Pancreas (tissue), 10 donors: ENCODE data around the gene KRTAP10-7. TPM values are rescaled to one million over a fixed set of nuclear protein-coding genes. Genes with fewer than 3 reads are reported as not detected.
"Not testable (repeated sequence)": the region's sequence is repeated elsewhere in the genome, so short reads cannot be mapped to it uniquely, and the experiment has no call there.

Experiments
- ATAC-seq, 4 donors: fragments of 200-7000 bp; cut with Tn5 transposase; one replicate each; pipeline versions ENCODE4 v1.8.0 to v1.9.1; 2020; ENCODE audit warnings: mild to moderate bottlenecking in 4 of 4, moderate library complexity in 4 of 4
- DNase-seq, 6 donors: peaks; one replicate each; pipeline ENCODE4 v3.0.0-alpha.2; 2020
- FAIRE-seq: peaks from 2 replicates; lab custom pipeline; 2012; peaks lifted over from hg19 to GRCh38; lab: Jason Lieb, UNC
- H3K27ac ChIP-seq, 4 donors: fragments of 200-600 bp; sonication (generic); 1 replicate in 3 of 4; 2 replicates in 1 of 4; pipeline versions ENCODE4 v1.5.0 to v1.8.0; 2020
- H3K27me3 ChIP-seq, 4 donors: fragments of 200-600 bp; one replicate each; pipeline ENCODE4 v1.8.0; 2021
- H3K36me3 ChIP-seq, 3 donors: fragments of 200-600 bp; sonication (generic) in 1 of 3; one replicate each; pipeline versions ENCODE4 v1.5.0 to v1.8.0; 2020 to 2021
- H3K4me1 ChIP-seq, 3 donors: fragments of 200-600 bp; one replicate each; pipeline ENCODE4 v1.8.0; 2021
- H3K4me3 ChIP-seq, 4 donors: fragments of 200-600 bp; sonication (generic) in 2 of 4; one replicate each; pipeline versions ENCODE4 v1.5.0 to v1.8.0; 2020 to 2021
- H3K9me3 ChIP-seq, 4 donors: fragments of 200-600 bp; one replicate each; pipeline ENCODE4 v1.8.0; 2021
- WGBS, 2 donors: extraction: QIAGEN DNeasy Blood & Tissue Kit; methylation state at CpG; one replicate each; pipeline ENCODE4 v1.1.7; 2013; 5-methylcytosine and 5-hydroxymethylcytosine counted together
- intact Hi-C, 3 donors: fragments of 100-400 bp; cut with DNase I; formaldehyde crosslinking; loops; one replicate each; pipeline versions ENCODE4 v1.11.1 to v1.14.2; 2022
- polyA plus RNA-seq, 2 donors: library from polyadenylated mRNA; stranded (reverse); fragments of 200-250 nt; gene quantifications; one replicate each; pipeline ENCODE4 v1.2.3, GENCODE V29; 2013
- total RNA-seq, 6 donors: library from RNA; stranded (reverse); fragmentation: NEBNext Ultra II Directional in 4 of 6; extraction: Animal tissue kit (Norgen Biotek cat#: 25700) in 4 of 6; gene quantifications; one replicate each; pipeline versions ENCODE4 v1.2.1 to v1.2.4, GENCODE V29; 2021 to 2023
- TF ChIP-seq, protein P1 (sequence below), 4 donors: fragments of 200-600 bp; sonication (generic) in 3 of 4; IDR thresholded peaks; one replicate each; pipeline versions ENCODE4 v1.5.0 to v1.8.0; 2021; ENCODE audit warnings: antibody characterized with exemption in 4 of 4
- donor health status: healthy with polysubstance abuse.
- donor health status: DM: no; HTN: no; CAD: no; lungs with moderate emphysema.
- donor health status: DM: no; HTN: no; CAD: no.
- donor health status: control.
- donor health status: control.
- donor health status: Bipolar disorder and iron deficiency.
- donor health status: DM: yes; HTN: yes; CAD: no.
- donor health status: DM: no; HTN: no; CAD: no.
- donor health status: DM: no; HTN: no; CAD: no.
- donor health status: DM: yes; HTN: yes; CAD: no.

The KRTAP10-7 gene
- total and polyA plus RNA-seq, 8 donors: not detected

DNA sequence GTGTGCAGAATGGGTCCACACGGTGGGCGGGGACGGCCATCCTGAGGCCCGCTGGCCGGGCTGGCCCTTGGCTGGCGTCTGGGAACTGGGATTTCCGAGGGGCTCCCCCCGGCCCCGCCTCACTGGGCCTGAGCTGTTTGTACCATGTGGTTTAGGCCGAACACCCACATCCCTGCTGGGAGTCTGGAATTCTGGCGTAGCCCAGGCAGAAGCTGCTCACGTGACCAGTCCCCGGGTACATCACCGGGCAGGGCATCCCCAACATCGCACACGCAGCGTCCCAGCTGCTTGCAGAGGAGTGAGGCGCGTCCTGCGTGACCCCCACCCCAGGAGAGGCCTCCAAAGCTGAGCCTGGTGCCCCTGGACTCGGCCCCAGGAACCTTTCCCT, 2.1 kb downstream of the KRTAP10-7 start:
- H3K27ac ChIP-seq: no peak overlapping the region
- TF ChIP-seq, protein P1, sequence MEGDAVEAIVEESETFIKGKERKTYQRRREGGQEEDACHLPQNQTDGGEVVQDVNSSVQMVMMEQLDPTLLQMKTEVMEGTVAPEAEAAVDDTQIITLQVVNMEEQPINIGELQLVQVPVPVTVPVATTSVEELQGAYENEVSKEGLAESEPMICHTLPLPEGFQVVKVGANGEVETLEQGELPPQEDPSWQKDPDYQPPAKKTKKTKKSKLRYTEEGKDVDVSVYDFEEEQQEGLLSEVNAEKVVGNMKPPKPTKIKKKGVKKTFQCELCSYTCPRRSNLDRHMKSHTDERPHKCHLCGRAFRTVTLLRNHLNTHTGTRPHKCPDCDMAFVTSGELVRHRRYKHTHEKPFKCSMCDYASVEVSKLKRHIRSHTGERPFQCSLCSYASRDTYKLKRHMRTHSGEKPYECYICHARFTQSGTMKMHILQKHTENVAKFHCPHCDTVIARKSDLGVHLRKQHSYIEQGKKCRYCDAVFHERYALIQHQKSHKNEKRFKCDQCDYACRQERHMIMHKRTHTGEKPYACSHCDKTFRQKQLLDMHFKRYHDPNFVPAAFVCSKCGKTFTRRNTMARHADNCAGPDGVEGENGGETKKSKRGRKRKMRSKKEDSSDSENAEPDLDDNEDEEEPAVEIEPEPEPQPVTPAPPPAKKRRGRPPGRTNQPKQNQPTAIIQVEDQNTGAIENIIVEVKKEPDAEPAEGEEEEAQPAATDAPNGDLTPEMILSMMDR (IDR thresholded peaks at IDR 0.05): no peak
- no peak overlapping the region for H3K4me3 ChIP-seq
- no peaks in the 10 kb centered on the region for H3K9me3 ChIP-seq
- intact Hi-C loops: no loop called here
- no peak for DNase-seq
- FAIRE-seq: no peak
- WGBS, 2 donors: 55 to 66% methylated on average over 20 of the region's 21 CpGs
- no peaks in the 10 kb centered on the region for H3K36me3 ChIP-seq
- no peaks in the 10 kb centered on the region for H3K4me1 ChIP-seq
- H3K27me3 ChIP-seq: peaks cover 0 to 4% (median 0%) of the 10 kb centered on the region in 4 donors
- ATAC-seq: no peak

DNA sequence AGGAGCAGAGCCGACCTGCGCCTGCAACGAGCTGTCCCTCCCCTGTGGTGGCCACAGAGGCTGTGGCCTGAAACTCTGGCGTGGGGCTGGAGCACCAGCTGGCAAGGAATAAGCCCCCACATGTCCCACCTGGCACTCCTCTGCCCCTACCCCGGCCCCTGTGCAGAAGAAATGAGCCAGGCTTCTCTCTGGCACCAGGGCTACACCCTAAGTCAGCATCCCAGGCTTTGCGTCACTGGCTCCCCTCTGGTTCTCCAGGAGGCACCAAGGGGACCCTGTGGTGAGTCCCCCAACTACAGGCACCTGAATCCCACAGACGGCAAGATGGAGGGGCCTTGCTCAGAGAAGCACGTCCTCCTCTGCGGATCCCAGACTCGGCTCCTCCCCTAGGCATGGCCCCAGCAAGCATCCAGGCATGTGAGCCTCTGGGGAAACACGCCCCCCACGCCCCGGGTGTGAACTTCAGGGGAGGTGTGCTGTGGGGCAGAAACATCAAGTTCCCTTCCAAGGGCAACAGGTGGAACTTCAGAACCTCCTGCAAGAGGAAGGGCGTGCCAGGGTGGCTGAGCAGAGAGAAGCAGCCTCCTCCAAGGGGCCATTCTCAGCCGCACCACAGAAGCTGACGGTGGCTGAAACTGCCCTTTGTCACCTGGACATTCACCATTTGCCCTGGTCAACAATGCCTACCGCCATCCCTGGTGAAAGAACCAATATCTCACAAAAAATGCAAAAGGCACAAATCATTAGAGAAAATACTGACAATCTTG, 2.9 kb downstream of the KRTAP10-7 start:
- peak in 1 of 6 donors; percentile 26 for DNase-seq
- FAIRE-seq: no peak
- Histone ChIP-seq H3K27me3 (peaks cover 0 to 4% (median 0%) of the 10 kb centered on the region in 4 donors), H3K9me3 (no peaks in the 10 kb centered on the region), H3K36me3 (no peaks in the 10 kb centered on the region), H3K27ac (no peak overlapping the region), H3K4me3 (no peak overlapping the region), H3K4me1 (no peaks in the 10 kb centered on the region)
- no peak for ATAC-seq
- 40 to 41% methylated on average over 16 to 17 of the region's 17 CpGs for WGBS, 2 donors
- TF ChIP-seq, protein P1 (IDR thresholded peaks at IDR 0.05): no peak
- intact Hi-C loops: no loop called here

DNA sequence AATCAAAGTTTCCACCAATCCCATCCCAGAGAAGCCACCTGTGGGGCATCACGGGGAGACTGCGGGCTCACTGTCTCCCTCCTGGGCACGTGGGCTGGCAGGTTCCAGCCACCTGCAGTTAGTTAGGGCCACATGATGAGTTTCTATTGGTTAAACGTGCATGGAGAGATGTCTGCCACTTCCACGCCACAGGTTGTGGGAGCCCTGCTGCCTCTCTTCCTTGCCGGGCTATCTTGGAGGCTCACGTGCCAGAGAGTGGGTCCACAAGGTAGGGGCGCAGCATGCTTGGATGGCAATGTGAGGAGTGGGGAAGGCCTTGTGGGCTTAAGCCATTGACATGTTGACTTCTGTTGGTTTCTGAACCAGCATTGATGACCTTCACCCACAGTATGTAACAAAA, 3.5 kb downstream of the KRTAP10-7 start:
- H3K27me3 ChIP-seq: peaks cover 0 to 4% (median 0%) of the 10 kb centered on the region in 4 donors
- intact Hi-C loops: no loop called here

DNA sequence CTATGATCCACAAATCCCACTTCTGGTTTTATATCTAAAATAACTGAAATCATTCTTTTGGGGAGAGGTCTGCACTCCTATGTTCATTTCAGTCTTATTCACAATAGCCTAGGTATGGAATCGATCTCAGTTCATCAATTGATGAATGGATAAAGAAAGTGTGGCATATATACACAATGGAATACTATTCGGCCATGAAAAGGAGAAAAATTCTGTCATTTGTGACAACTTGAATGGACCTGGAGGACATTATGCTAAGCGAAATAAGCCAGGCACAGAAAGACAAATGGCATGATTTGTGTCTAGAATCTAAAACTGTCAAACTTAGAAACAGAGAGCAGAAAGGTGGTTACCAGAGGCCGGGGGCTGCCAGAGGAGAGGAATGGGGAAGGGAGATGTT, 6.1 kb downstream of the KRTAP10-7 start:
- Histone ChIP-seq H3K4me1 (no peaks in the 10 kb centered on the region), H3K27ac (no peak overlapping the region), H3K36me3 (no peaks in the 10 kb centered on the region), H3K9me3 (no peaks in the 10 kb centered on the region), H3K4me3 (no peak overlapping the region), H3K27me3 (peaks cover 0 to 4% (median 0%) of the 10 kb centered on the region in 4 donors)
- intact Hi-C loops: no loop called here
- TF ChIP-seq, protein P1 (IDR thresholded peaks at IDR 0.05): no peak
- ATAC-seq (no peak), FAIRE-seq (no peak), DNase-seq (no peak)
- 57 to 68% methylated on average over 4 of the region's 4 CpGs for WGBS, 2 donors

More for the DNA sequence above, 3.5 kb downstream of the KRTAP10-7 start:
- FAIRE-seq (no peak), ATAC-seq (no peak), DNase-seq (no peak)
- H3K4me3 ChIP-seq: no peak overlapping the region
- WGBS, 2 donors: 71 to 77% methylated on average over 8 of the region's 8 CpGs
- H3K9me3 ChIP-seq: no peaks in the 10 kb centered on the region
- H3K27ac ChIP-seq: no peak overlapping the region
- H3K36me3 ChIP-seq: no peaks in the 10 kb centered on the region
- H3K4me1 ChIP-seq: no peaks in the 10 kb centered on the region
- TF ChIP-seq, protein P1 (IDR thresholded peaks at IDR 0.05): no peak

DNA sequence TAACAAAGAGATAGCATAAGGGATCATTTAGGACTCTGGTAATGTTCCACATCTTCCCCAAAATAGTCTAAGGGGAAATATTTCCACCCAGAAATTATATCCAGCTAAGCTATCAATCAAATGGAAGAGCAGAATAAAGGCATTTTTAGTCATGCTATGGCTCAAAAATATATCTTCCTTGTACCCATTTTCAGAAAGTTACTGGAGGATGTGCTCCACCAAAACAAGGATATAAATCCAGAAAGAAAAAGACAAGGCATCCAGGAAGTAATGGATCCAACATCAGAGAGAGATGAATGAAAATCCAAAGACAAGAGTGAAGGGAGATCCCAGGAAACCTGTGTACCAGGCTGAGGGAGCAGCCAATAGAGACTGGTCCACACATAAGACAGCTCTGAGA, 8.8 kb downstream of the KRTAP10-7 start:
- Histone ChIP-seq H3K4me3 (no peak overlapping the region), H3K36me3 (no peaks in the 10 kb centered on the region), H3K27ac (no peak overlapping the region), H3K9me3 (no peaks in the 10 kb centered on the region), H3K4me1 (no peaks in the 10 kb centered on the region), H3K27me3 (peaks cover 0 to 3% (median 0%) of the 10 kb centered on the region in 4 donors)
- TF ChIP-seq, protein P1 (IDR thresholded peaks at IDR 0.05): no peak
- ATAC-seq (no peak), DNase-seq (no peak), FAIRE-seq (no peak)
- intact Hi-C loops: no loop called here

DNA sequence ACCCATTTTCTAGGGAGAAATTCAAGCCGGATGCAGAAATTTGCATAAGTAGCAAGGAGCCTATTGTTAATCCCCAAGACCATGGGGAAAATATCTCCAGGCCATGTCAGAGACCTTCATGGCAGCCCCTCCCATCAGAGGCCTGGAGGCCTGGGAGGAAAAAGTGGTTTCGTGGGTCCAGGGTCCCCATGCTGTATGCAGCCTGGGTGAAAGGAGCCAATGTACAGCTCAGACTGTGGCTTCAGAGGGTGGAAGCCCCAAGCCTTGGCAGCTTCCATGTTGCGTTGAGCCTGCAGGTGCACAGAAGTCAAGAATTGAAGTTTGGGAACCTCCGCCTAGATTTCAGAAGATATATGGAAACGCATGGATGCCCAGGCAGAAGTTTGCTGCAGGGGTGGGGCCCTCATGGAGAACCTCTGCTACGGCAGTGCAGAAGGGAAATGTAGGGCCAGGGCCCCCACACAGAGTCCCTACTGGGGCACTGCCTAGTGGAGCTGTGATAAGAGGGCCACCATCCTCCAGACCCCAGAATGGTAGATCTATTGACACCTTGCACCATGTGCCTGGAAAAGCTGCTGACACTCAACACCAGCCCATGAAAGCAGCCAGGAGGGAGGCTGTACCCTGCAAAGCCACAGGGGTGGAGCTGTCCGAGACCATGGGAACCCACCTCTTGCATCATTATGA, 9.9 kb downstream of the KRTAP10-7 start:
- H3K4me3 ChIP-seq, H3K27me3 ChIP-seq, FAIRE-seq, H3K4me1 ChIP-seq, H3K9me3 ChIP-seq, intact Hi-C loops, DNase-seq, ATAC-seq, H3K27ac ChIP-seq, H3K36me3 ChIP-seq: not testable (repeated sequence)
- 82 to 89% methylated on average over 7 of the region's 7 CpGs for WGBS, 2 donors
